ENCODE measurements around the gene AKNA.

GRCh38 chr9:114384836-114385396, 2.9 kb downstream of the AKNA start:
- TF ChIP-seq POLR2A (IDR thresholded peaks at IDR 0.05; ENCODE audit: low read depth): no peak
- no peak for TF ChIP-seq EP300 (IDR thresholded peaks at IDR 0.05)
- TF ChIP-seq POLR2AphosphoS5 (IDR thresholded peaks at IDR 0.05): no peak
